Stimulated activated CD4-positive, alpha-beta T cell treated with anti-CD3 and anti-CD28 coated beads, Interleukin-4, amount 100 ng/mL, for 48 hours (primary cell): Measurements from ENCODE around the gene ATXN7L1.
A peak's percentile ranks its signal among the peaks of the same experiment; 100 is the strongest.
"Not testable (repeated sequence)": the region's sequence is repeated elsewhere in the genome, so short reads cannot be mapped to it uniquely, and the experiment has no call there.

Source experiments
- DNase-seq, 2 donors: peaks; one replicate each; pipeline ENCODE4 v3.0.0-alpha.2; 2020; ENCODE audit warnings: low read depth in 2 of 2

Gene ATXN7L1

GRCh38 chr7:105802604-105803428, 73.6 kb downstream of the ATXN7L1 start:
- no peak for DNase-seq

GRCh38 chr7:105800849-105801534, 75.4 kb downstream of the ATXN7L1 start:
- no peak for DNase-seq

- peak in 1 of 2 donors; percentile 20 for DNase-seq
Observed at GRCh38 chr7:105800442-105800841, 76.0 kb downstream of the ATXN7L1 start.

- DNase-seq = no peak
Observed at GRCh38 chr7:105799677-105800076, 76.7 kb downstream of the ATXN7L1 start.

- no peak for DNase-seq
Observed at GRCh38 chr7:105799006-105799405, 77.4 kb downstream of the ATXN7L1 start.

GRCh38 chr7:105797652-105798051, 78.7 kb downstream of the ATXN7L1 start:
- DNase-seq = no peak

- no peak for DNase-seq
Observed at GRCh38 chr7:105796365-105796764, 80.0 kb downstream of the ATXN7L1 start.

- no peak for DNase-seq
Observed at GRCh38 chr7:105794741-105795729, 81.4 kb downstream of the ATXN7L1 start.

- no peak for DNase-seq
Observed at GRCh38 chr7:105792488-105793370, 83.7 kb downstream of the ATXN7L1 start.

- DNase-seq = no peak
Observed at GRCh38 chr7:105791926-105792325, 84.5 kb downstream of the ATXN7L1 start.

GRCh38 chr7:105790996-105791395, 85.4 kb downstream of the ATXN7L1 start:
- no peak for DNase-seq

GRCh38 chr7:105790452-105790851, 85.9 kb downstream of the ATXN7L1 start:
- DNase-seq = not testable (repeated sequence)

- DNase-seq = no peak
Observed at GRCh38 chr7:105788816-105789349, 87.5 kb downstream of the ATXN7L1 start.

GRCh38 chr7:105788356-105788755, 88.0 kb downstream of the ATXN7L1 start:
- DNase-seq = no peak

- DNase-seq = no peak
Observed at GRCh38 chr7:105787793-105788192, 88.6 kb downstream of the ATXN7L1 start.

GRCh38 chr7:105786520-105787470, 89.6 kb downstream of the ATXN7L1 start:
- DNase-seq = no peak

GRCh38 chr7:105782391-105783042, 93.9 kb downstream of the ATXN7L1 start:
- DNase-seq = peak; percentile 24 to 46

- DNase-seq = no peak
Observed at GRCh38 chr7:105779856-105780780, 96.3 kb downstream of the ATXN7L1 start.
